NK-92 (cell line): ENCODE data around the gene CATSPERD.
"Not testable (repeated sequence)": the region's sequence is repeated elsewhere in the genome, so short reads cannot be mapped to it uniquely, and the experiment has no call there.

Experiments
- DNase-seq: peaks from one replicate; lab custom pipeline; 2025; ENCODE audit not compliant: unreplicated experiment; lab: John Stamatoyannopoulos, UW

Gene CATSPERD

GRCh38 chr19:5727453-5728050 lies 7.1 kb downstream of the CATSPERD start:
- DNase-seq, result no peak

GRCh38 chr19:5733172-5733571 lies 12.7 kb downstream of the CATSPERD start:
- not testable (repeated sequence) for DNase-seq

DNA sequence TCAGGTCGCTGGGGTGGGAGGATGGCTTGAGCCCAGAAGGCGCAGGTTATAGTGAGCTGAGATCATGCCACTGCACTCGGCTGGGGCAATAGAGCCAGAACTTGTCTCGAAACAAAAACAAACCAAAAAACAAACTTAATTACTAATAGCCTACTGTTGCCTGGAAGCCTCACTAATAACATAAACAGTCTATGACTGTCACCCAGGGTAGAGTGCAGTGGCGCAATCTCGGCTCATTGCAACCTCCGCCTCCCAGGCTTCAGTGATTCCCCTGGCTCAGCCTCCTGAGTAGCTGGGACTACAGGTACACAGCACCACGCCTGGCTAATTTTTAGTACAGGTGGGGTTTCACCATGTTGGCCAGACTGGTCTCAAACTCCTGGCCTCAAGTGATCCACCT lies 18.0 kb downstream of the CATSPERD start:
- no peak for DNase-seq

- DNase-seq, result no peak
These were observed 21.6 kb downstream of the CATSPERD start for GRCh38 chr19:5742051-5742450.

DNA sequence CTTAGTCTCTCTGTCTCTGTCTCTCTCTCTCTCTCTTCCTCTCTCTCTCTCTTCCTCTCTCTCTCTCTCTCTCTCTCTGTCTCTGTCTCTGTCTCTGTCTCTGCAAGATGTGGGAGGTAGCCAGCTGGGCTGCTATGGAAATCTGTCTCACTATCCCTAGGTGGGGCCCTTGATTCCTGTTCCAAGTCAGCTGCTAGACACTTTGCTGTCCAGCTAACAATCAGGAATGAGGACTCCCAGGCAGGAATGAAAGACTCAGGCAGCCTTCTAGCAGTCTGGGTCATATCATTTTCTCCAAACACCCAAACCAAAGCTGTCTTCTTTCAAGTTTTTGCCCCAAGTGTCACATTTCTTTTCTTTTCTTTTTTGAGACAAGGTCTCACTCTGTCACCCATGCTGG lies 23.2 kb downstream of the CATSPERD start:
- no peak for DNase-seq

- not testable (repeated sequence) for DNase-seq
These were observed 24.6 kb downstream of the CATSPERD start for GRCh38 chr19:5744999-5745398.

DNA sequence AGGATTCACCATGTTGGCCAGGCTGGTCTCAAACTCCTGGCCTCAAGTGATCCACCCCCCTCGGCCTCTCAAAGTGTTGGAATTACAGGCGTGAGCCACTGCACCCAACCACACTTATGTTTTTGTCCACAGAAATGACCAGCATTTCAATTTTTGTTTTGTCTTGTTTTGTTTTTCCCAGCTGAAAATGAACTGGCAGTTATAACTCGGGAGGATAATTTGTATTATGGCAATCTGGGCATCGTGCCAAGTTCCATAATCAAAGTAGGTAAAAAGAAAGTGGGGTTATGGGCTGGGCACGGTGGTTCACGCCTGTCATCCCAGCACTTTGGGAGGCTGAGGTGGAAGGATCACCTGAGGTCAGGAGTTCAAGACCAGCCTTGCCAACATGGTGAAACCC lies 28.5 kb downstream of the CATSPERD start:
- DNase-seq, result not testable (repeated sequence)

GRCh38 chr19:5749505-5749904 lies 29.1 kb downstream of the CATSPERD start:
- DNase-seq, result no peak

- DNase-seq, result no peak
These were observed 31.3 kb downstream of the CATSPERD start for GRCh38 chr19:5751709-5752108.

- DNase-seq, result no peak
These were observed 33.3 kb downstream of the CATSPERD start for GRCh38 chr19:5753743-5754142.

DNA sequence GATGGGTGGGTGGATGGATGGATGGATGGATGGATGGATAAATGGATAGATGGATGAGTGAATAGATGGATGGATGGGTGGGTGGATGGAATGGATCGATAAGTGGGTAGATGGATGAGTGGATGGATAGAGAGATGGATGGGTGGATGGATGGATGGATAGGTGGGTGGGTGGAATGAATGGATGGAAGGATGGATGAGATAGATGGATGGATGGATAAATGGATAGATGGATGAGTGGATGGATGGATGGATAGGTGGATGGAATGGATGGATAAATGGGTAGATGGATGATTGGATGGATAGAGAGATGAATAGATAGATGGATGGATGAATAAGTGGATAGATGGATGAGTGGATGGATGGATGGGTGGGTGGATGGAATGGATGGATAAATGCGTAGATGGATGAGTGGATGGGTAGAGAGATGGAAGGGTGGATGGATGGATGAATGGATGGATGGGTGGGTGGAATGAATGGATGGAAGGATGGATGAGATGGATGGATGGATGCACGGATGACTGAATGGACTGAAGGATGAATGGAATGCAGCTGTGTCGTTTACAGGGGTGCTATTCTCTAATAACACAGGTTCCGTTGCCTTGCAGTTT lies 42.3 kb downstream of the CATSPERD start:
- no peak for DNase-seq

DNA sequence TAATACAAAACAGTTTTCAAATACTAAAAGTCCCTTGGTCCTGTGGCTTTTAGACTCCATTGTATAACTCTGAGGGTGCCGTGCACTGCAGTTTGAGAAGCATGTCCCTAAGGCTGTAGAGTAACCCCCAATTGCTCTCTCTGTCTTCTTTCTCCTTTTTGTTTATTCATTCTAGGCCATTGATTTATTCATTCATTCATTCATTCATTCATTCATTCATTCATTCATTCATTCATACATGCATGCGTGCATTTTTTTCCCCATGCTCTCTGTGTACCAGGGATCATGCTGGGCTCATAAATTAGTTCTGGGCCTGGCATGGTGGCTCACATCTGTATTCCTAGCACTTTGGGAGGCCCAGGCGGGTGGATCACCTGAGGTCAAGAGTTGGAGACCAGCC lies 44.8 kb downstream of the CATSPERD start:
- no peak for DNase-seq

GRCh38 chr19:5767949-5768348 lies 47.5 kb downstream of the CATSPERD start:
- no peak for DNase-seq

DNA sequence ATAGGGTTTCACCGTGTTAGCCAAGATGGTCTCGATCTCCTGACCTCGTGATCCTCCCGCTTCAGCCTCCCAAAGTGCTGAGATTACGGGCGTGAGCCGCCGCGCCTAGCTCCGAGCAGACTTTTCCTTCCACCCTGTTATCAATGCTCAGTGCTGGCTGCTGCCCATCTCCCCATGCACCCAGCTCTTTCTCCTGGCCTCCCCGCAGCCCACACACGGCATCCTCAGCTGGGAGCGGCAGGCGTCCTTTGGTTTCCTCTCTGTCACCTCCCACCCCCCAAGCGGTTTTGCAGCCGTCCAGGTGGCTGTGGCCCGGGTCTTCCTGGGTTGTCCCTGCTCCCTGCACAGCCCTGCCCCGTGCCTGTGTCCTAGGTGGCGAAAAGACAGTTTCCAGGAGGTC lies 52.0 kb downstream of the CATSPERD start:
- DNase-seq, result no peak

- DNase-seq, result no peak
These were observed 52.8 kb downstream of the CATSPERD start for GRCh38 chr19:5773276-5773675.

GRCh38 chr19:5774921-5775320 lies 54.5 kb downstream of the CATSPERD start:
- no peak for DNase-seq

GRCh38 chr19:5775668-5776309 lies 55.4 kb downstream of the CATSPERD start:
- no peak for DNase-seq

GRCh38 chr19:5778402-5778801 lies 58.0 kb downstream of the CATSPERD start:
- DNase-seq, result no peak

DNA sequence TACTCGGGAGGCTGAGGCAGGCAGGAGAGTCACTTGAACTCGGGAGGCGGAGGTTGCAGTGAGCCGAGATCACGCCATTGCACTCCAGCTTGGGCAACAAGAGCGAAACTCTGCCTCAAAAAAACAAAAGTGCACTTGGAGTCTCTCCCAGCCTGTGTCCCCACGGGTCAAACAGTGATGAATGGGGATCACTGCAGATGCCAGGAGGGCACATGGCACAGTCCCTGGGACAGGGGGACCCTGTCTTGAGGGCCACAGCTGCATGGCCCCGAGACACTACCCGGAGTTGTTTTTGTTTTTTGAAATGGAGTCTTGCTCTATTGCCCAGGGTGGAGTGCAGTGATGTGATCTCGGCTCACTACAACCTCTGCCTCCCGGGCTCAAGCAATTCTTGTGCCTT lies 60.5 kb downstream of the CATSPERD start:
- not testable (repeated sequence) for DNase-seq

- no peak for DNase-seq
These were observed 61.9 kb downstream of the CATSPERD start for GRCh38 chr19:5782322-5782721.

- no peak for DNase-seq
These were observed 62.8 kb downstream of the CATSPERD start for GRCh38 chr19:5782945-5783919.
